GM12872 (cell line): ENCODE measurements around the gene SNX21.

Experiments
- TF ChIP-seq, protein P1 (sequence below): IDR thresholded peaks from 3 replicates; pipeline ENCODE4 v1.5.1; 2011; ENCODE audit warnings: low read depth, mild to moderate bottlenecking, low read length, moderate library complexity; ENCODE audit not compliant: insufficient read depth

SNX21 gene

DNA sequence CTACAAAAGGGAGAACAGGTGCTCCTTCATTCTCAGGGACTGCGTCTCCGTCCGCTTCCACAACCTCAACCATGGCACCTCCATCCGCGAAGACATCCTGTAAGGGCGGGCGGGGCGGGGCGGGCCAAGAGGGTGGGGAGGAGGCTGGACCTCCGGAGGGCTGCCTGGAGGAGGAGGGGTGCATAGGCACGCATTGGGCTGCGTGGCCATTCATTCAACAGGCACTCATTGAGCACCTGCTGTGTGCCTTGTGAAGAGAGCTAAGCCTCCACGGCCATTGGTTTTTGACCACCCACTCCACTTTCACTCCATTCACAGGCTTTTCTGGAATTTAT lies 24.2 kb downstream of the SNX21 start:
- TF ChIP-seq, protein P1, sequence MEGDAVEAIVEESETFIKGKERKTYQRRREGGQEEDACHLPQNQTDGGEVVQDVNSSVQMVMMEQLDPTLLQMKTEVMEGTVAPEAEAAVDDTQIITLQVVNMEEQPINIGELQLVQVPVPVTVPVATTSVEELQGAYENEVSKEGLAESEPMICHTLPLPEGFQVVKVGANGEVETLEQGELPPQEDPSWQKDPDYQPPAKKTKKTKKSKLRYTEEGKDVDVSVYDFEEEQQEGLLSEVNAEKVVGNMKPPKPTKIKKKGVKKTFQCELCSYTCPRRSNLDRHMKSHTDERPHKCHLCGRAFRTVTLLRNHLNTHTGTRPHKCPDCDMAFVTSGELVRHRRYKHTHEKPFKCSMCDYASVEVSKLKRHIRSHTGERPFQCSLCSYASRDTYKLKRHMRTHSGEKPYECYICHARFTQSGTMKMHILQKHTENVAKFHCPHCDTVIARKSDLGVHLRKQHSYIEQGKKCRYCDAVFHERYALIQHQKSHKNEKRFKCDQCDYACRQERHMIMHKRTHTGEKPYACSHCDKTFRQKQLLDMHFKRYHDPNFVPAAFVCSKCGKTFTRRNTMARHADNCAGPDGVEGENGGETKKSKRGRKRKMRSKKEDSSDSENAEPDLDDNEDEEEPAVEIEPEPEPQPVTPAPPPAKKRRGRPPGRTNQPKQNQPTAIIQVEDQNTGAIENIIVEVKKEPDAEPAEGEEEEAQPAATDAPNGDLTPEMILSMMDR, result no peak

DNA sequence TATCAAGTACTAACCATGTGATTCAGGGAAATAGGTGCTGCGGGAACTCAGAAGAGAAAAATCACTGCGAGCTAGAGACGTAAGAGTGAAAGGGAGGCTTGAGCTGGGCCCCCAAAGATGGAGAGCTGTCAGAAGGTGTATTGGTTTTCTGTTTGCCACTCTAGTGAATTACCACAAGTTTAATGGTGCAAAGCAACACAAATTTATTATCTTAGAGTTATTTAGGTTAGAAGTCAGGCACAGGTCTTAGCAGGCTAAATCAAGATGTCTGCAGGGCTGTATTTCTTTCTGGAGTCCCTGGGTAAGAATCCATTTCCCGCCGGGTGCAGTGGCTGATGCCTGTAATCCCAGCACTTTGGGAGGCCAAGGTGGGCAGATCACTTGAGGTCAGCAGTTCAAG lies 26.3 kb downstream of the SNX21 start:
- TF ChIP-seq, protein P1, result no peak

DNA sequence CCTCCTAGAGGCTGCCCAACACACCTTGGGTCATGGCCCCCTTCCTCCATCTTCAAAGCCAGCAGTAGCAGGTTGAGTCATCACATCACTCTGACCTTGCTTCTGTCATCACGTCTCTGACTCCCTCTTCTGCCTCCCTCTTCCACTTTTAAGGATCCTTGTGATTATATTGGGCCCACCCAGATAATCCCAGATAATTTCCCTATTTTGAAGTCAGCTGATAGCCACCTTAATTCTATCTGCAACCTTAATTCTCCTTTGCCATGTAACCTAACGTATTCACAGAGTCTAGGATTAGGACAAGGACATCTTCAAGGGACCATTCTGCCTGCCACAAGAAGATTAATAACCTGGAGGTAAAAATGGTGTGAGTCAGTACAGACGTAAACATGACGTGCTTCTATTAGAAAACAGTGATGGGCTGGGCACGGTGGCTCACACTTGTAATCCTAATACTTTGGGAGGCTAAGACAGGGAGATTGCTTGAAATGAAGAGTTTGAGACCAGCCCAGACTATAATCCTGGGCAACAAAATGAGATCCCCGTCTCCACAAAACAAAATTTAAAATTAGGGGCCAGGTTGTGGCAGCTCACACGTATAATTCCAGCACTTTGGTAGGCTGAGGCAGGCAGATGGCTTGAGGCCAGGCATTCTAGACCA lies 27.1 kb downstream of the SNX21 start:
- TF ChIP-seq, protein P1, result no peak

DNA sequence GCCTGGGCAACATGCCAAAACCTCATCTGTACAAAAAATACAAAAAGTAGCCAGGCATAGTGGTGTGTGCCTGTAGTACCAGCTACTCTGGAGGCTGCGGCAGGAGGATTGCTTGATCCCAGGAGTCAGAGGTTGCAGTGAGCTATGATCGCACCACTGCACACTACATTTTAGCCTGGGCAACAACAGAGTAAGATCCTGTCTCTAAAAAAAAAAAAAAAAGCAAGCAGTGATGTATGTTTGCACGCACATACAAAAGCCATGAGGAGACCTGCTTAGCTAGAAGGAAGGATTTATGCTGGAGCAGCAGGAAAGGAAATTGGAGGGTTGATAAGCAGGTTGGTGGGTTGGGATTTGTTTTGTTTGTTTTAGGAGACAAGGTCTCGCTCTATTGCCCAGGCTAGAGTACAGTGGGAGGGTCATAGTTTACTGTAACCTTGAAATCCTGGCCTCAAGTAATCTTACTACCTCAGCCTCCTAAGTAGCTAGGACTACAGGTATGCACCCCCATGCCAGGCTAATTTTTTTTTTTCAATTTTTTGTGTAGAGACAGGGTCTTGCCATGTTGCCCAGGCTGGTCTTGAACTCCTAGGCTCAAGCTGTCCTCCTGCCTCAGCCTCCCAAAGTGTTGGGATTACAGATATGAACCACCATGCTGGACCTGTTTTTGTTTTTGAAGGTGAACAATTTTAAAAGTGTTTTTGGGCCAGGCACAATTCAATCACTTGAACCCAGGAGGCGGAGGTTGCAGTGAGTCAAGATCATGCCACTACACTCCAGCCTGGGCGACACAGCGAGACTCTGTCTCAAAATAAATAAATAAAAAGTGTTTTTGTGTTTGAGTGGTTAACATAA lies 27.8 kb downstream of the SNX21 start:
- TF ChIP-seq, protein P1, result no peak

DNA sequence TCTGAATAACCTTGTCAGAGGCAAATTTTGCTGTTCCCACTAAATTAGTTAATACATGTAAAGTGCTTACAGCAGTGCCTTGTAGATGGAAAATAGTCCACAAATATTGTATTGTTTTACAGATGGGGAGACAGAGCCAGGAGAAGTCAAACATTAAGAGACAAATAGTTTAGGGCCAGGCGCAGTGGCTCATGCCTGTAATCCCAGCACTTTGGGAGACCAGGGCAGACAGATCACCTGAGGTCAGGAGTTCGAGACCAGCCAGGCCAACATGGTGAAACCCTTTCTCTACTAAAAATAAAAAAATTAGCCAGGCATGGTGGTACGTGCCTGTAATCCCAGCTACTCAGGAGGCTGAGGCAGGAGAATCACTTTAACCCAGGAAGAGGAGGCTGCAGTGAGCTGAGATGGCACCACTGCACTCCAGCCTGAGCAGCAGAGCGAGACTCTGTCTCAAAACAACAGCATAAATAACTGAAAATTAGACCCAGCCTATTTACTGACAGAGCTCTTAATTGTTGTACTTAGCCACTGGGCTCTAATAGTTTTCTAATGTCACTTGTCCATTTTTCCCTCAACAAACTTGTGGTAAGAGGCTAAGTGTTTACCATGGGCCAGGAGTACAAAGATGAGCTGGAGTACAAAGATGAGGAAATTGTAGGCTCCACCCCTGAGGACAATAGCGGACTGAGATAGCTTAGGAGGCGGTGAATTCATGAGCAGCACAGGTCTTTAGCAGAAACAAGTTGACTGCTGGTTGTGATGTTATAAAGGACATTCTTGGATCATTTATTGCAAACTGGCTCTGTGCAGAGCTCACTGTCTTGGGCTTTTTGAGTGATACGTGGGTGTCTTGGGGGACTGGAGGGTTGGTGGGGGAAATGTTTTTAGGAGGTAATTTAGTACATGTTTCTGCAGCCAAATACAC lies 30.2 kb downstream of the SNX21 start:
- TF ChIP-seq, protein P1, result no peak

DNA sequence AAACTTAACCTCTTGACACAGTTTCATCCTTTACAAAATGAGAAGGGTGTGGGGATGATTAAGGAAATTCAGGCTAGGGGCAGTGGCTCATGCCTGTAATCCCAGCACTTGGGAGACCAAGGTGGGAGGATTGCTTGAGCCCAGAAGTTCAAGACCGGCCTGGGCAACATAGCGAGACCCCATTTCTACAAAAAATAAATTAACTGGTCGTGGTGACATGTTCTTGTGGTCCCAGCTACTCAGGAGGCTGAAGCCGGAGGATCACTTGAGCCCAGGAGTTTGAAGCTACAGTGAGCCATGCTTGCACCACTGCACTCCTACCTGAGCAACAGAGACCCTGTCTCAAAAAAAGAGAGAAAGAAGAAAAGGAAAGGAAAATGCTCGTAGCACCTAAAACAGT lies 32.9 kb downstream of the SNX21 start:
- TF ChIP-seq, protein P1, result no peak
